H1 (cell line): ENCODE results near the gene IKZF1. TPM values are rescaled to one million over a fixed set of nuclear protein-coding genes. Genes with fewer than 3 reads are reported as not detected.

Experiments used
- CTCF ChIA-PET: fragments of 300-600 bp; sonication (Branson Sonifier 250); formaldehyde crosslinking; loops from one replicate; lab custom pipeline; 2021; ENCODE audit not compliant: partially characterized antibody; lab: Charles Lee
- POLR2A ChIA-PET: fragments of 300-600 bp; sonication (Branson Sonifier 250); formaldehyde crosslinking; loops from one replicate; lab custom pipeline; 2021; ENCODE audit warnings: inconsistent platforms; ENCODE audit not compliant: partially characterized antibody; lab: Charles Lee
- DNase-seq, 2 experiments: peaks; one replicate each; pipeline versions ENCODE4 v3.0.0 to v3.0.0-alpha.2; 2010 to 2022; ENCODE audit warnings: low spot score in 2 of 2, low read depth in 1 of 2, mixed read lengths in 1 of 2
- FAIRE-seq: peaks from 2 replicates; lab custom pipeline; 2011; peaks lifted over from hg19 to GRCh38; lab: Jason Lieb, UNC
- H2AFZ ChIP-seq: 2 replicates; pipeline ENCODE4 v1.8.1; 2012; ENCODE audit warnings: low read length, inconsistent platforms
- H2AK5ac ChIP-seq: 2 replicates; pipeline ENCODE4 v1.6.1; 2013; ENCODE audit warnings: low read depth, low read length
- H2BK120ac ChIP-seq: replicated peaks from 2 replicates; pipeline ENCODE3; 2013; ENCODE audit warnings: low read depth, low read length, inconsistent platforms
- H2BK12ac ChIP-seq: 2 replicates; pipeline ENCODE4 v1.6.1; 2013; ENCODE audit warnings: low read depth, low read length
- H2BK15ac ChIP-seq: 2 replicates; pipeline ENCODE4 v1.6.1; 2013; ENCODE audit warnings: low read length
- H2BK20ac ChIP-seq: 2 replicates; pipeline ENCODE4 v1.6.1; 2013; ENCODE audit warnings: low read length
- H2BK5ac ChIP-seq: 2 replicates; pipeline ENCODE4 v1.6.1; 2013; ENCODE audit warnings: low read depth, low read length
- H3K14ac ChIP-seq: 2 replicates; pipeline ENCODE4 v1.6.1; 2013; ENCODE audit warnings: inconsistent platforms; ENCODE audit not compliant: insufficient read length
- H3K18ac ChIP-seq: 2 replicates; pipeline ENCODE4 v1.6.1; 2013; ENCODE audit warnings: low read length; ENCODE audit errors: extremely low read depth
- H3K23ac ChIP-seq: 2 replicates; pipeline ENCODE4 v1.6.1; 2013; ENCODE audit warnings: inconsistent platforms; ENCODE audit not compliant: insufficient read length
- H3K23me2 ChIP-seq: 2 replicates; pipeline ENCODE4 v1.6.1; 2013; ENCODE audit warnings: low read depth, low read length
- H3K27ac ChIP-seq: 2 replicates; pipeline ENCODE4 v1.6.1; 2011; ENCODE audit warnings: low read depth, low read length, inconsistent platforms
- H3K27me3 ChIP-seq, 4 experiments: replicated peaks in 1 of 4; 1 replicate in 1 of 4; 2 replicates in 3 of 4; pipeline versions ENCODE4 v1.6.1 to v1.8.1; 2011 to 2013; ENCODE audit warnings: low read length in 3 of 4, mild to moderate bottlenecking in 3 of 4, inconsistent platforms in 2 of 4, mixed read lengths in 2 of 4, moderate library complexity in 1 of 4; ENCODE audit not compliant: control insufficient read depth in 3 of 4, insufficient read depth in 3 of 4; ENCODE audit errors: extremely low read depth in 1 of 4
- H3K36me3 ChIP-seq, 4 experiments: 2 replicates each; pipeline versions ENCODE4 v1.6.1 to v1.8.1; 2011 to 2013; ENCODE audit warnings: mild to moderate bottlenecking in 4 of 4, low read length in 3 of 4, moderate library complexity in 2 of 4, control low read depth in 1 of 4, inconsistent platforms in 1 of 4; ENCODE audit not compliant: insufficient read depth in 4 of 4, control insufficient read depth in 2 of 4
- H3K4ac ChIP-seq: replicated peaks from 2 replicates; pipeline ENCODE3; 2013; ENCODE audit warnings: low read length, low read depth, mixed read lengths, inconsistent platforms; ENCODE audit not compliant: insufficient read length
- H3K4me1 ChIP-seq, 4 experiments: replicated peaks in 1 of 4; 1 replicate in 1 of 4; 2 replicates in 3 of 4; pipeline versions ENCODE4 v1.6.1 to v1.8.1; 2011 to 2013; ENCODE audit warnings: low read length in 3 of 4, inconsistent platforms in 2 of 4, mixed read lengths in 1 of 4; ENCODE audit not compliant: insufficient read depth in 4 of 4, control insufficient read depth in 3 of 4
- H3K4me2 ChIP-seq, 2 experiments: 2 replicates each; pipeline versions ENCODE4 v1.6.1 to v1.8.1; 2011 to 2013; ENCODE audit warnings: low read depth in 2 of 2, low read length in 2 of 2, control low read depth in 1 of 2, inconsistent platforms in 1 of 2, mild to moderate bottlenecking in 1 of 2; ENCODE audit not compliant: insufficient read depth in 1 of 2
- H3K4me3 ChIP-seq, 4 experiments: fragments of 200-600, 300-600 bp in 1 of 4; sonication (generic), shearing (Covaris generic), sonication (Bioruptor Twin) in 1 of 4; 2 replicates each; pipeline versions ENCODE4 v1.5.1 to v1.8.1; 2011 to 2016; ENCODE audit warnings: low read length in 4 of 4, low read depth in 3 of 4, control low read depth in 2 of 4, inconsistent platforms in 2 of 4, mild to moderate bottlenecking in 2 of 4, mixed read lengths in 1 of 4, moderate library complexity in 1 of 4; ENCODE audit not compliant: insufficient read depth in 2 of 4; ENCODE audit errors: extremely low read depth in 1 of 4
- H3K56ac ChIP-seq: replicated peaks from 2 replicates; pipeline ENCODE3; 2013; ENCODE audit warnings: low read depth, mild to moderate bottlenecking, mixed read lengths, low read length, inconsistent platforms; ENCODE audit not compliant: insufficient read length
- H3K79me1 ChIP-seq: 2 replicates; pipeline ENCODE4 v1.6.1; 2013; ENCODE audit warnings: low read depth, low read length, control low read depth
- H3K79me2 ChIP-seq, 2 experiments: 2 replicates each; pipeline versions ENCODE4 v1.6.1 to v1.8.1; 2012 to 2013; ENCODE audit warnings: low read length in 2 of 2, mild to moderate bottlenecking in 2 of 2, inconsistent platforms in 1 of 2; ENCODE audit not compliant: insufficient read depth in 2 of 2, control insufficient read depth in 1 of 2
- H3K9ac ChIP-seq, 4 experiments: replicated peaks in 1 of 4; 1 replicate in 1 of 4; 2 replicates in 3 of 4; pipeline versions ENCODE4 v1.6.1 to v1.8.1; 2011 to 2013; ENCODE audit warnings: low read depth in 3 of 4, low read length in 3 of 4, control low read depth in 2 of 4, mild to moderate bottlenecking in 2 of 4, moderate library complexity in 2 of 4, inconsistent platforms in 1 of 4; ENCODE audit errors: extremely low read depth in 1 of 4
- H3K9me3 ChIP-seq, 2 experiments: 2 replicates each; pipeline versions ENCODE4 v1.6.1 to v1.8.1; 2012 to 2013; ENCODE audit warnings: mild to moderate bottlenecking in 2 of 2, moderate library complexity in 2 of 2, control low read depth in 1 of 2, inconsistent platforms in 1 of 2, low read depth in 1 of 2, low read length in 1 of 2, mixed read lengths in 1 of 2; ENCODE audit not compliant: insufficient read depth in 2 of 2
- H4K20me1 ChIP-seq, 2 experiments: replicated peaks in 1 of 2; 2 replicates each; pipeline versions ENCODE3 to v1.8.1; 2011 to 2013; ENCODE audit warnings: inconsistent platforms in 2 of 2, low read length in 2 of 2, mild to moderate bottlenecking in 1 of 2; ENCODE audit not compliant: insufficient read depth in 2 of 2, control insufficient read depth in 1 of 2
- H4K5ac ChIP-seq: 2 replicates; pipeline ENCODE4 v1.6.1; 2013; ENCODE audit warnings: low read length, low read depth, mixed read lengths, inconsistent platforms; ENCODE audit not compliant: insufficient read length
- H4K8ac ChIP-seq: 2 replicates; pipeline ENCODE4 v1.8.0; 2013; ENCODE audit warnings: mild to moderate bottlenecking, moderate library complexity, low read length, inconsistent platforms; ENCODE audit not compliant: insufficient read depth; ENCODE audit errors: extremely low read depth
- H4K91ac ChIP-seq: replicated peaks from 2 replicates; pipeline ENCODE3; 2013; ENCODE audit warnings: low read length, mixed read lengths, inconsistent platforms; ENCODE audit not compliant: insufficient read length
- CBX8 ChIP-seq: fragments of 300-800, 300-1000 bp; sonication (generic); IDR thresholded peaks from 2 replicates; pipeline ENCODE4 v1.7.1; 2016; ENCODE audit warnings: low read depth, low read length, borderline replicate concordance
- EP300 ChIP-seq, 2 experiments: IDR thresholded peaks; 1 replicate in 1 of 2; 2 replicates in 1 of 2; pipeline ENCODE4 v1.6.1; 2011 to 2012; ENCODE audit warnings: low read depth in 2 of 2, low read length in 2 of 2, mild to moderate bottlenecking in 2 of 2, borderline replicate concordance in 1 of 2, inconsistent platforms in 1 of 2, moderate library complexity in 1 of 2
- RXRA ChIP-seq: IDR thresholded peaks from 2 replicates; pipeline ENCODE4 v1.6.1; 2011; ENCODE audit warnings: low read depth, mild to moderate bottlenecking, low read length, moderate library complexity; ENCODE audit not compliant: insufficient read depth
- SP1 ChIP-seq: IDR thresholded peaks from 2 replicates; pipeline ENCODE4 v1.6.1; 2011; ENCODE audit warnings: low read depth, low read length
- WGBS, 2 experiments: shearing (Covaris generic) in 1 of 2; methylation state at CpG; one replicate each; pipeline versions ENCODE4 v1.1.6 to v1.1.7; 2013 to 2015; ENCODE audit warnings: low lambda C conversion rate in 2 of 2, mixed read lengths in 2 of 2, inconsistent platforms in 1 of 2, low coverage in 1 of 2, missing lambda C conversion rate in 1 of 2; ENCODE audit not compliant: insufficient replicate concordance in 2 of 2, insufficient coverage in 1 of 2, insufficient read length in 1 of 2; ENCODE audit errors: extremely low coverage in 1 of 2, missing lambda C conversion rate in 1 of 2; 5-methylcytosine and 5-hydroxymethylcytosine counted together
- polyA plus RNA-seq, 7 experiments: library from polyadenylated mRNA; depleted of rRNA in 3 of 7; stranded (reverse) in 5 of 7; unstranded in 2 of 7; fragments of >200 nt in 5 of 7; fragments of 200-250 nt in 2 of 7; gene quantifications; 1 replicate in 5 of 7; 2 replicates in 1 of 7; 4 replicates in 1 of 7; pipeline versions ENCODE4 v1.2.1 to v1.2.3, GENCODE V29; 2011 to 2013; ENCODE audit warnings: missing spikeins in 2 of 7, mixed read lengths in 2 of 7
- total RNA-seq: library from RNA; stranded (reverse); fragmentation: NEBNext Ultra II Directional; extraction: Animal tissue kit (Norgen Biotek cat#: 25700); gene quantifications from 2 replicates; pipeline ENCODE4 v1.2.1, GENCODE V29; 2021

Gene IKZF1
- total and polyA plus RNA-seq, 2 of the 8 experiments (the other 6 are each of a cell fraction or from before 2014, with no cell fraction given) = 0.74 to 1.5 TPM

DNA sequence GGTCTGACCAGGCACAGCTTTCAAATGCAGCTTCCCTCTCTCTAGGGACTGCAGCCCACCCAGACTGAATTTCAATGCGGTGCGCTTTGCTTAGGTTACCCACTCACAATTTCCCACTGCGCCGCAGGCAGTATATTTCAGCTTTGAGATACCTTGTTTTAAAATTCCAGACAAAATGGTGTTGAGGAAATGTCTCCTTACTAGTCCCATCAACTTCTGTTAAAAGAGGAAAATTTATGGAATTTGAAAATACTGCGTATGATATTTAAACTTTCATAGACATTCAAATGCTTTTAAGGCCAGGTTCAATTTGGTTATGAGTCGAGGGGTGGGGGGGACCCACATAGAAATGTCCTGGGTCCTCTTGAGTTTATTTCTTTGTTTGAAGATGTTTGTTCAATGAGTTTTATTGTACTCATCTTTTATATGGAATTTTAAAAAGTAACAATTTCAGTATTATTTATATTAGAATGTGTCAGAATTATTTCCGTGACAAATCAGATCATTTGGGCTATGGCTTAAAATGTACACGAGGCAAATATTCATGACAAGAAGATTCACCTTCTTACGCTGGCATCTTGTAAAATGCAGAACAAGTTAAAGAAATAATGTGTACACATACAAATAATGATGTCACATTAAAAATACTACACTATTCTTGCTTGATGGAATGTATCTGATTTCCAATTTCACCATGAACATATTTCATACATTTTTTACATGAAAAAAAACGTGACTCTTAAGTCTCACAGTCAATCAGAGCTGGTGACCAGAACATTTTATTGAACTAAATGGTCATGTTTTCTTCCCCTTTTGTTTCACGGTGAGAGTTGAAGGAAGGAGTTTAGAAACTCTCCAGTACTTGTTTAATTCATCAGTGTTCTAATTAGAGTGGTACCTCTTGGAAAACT lies 1.3 kb downstream of the IKZF1 start:
- no peaks in the 10 kb centered on the region for H4K20me1 ChIP-seq
- H4K5ac ChIP-seq = no peak overlapping the region
- ChIA-PET CTCF (interaction anchor here (1.3 to 2.7 kb wide), 3 partner anchors 33 to 112 kb away, joined by 3 to 7 read pairs (median 3); no protein-coding TSS in a partner anchor), POLR2A (interaction anchor here (1.3 to 1.7 kb wide), 2 partner anchors 10 to 111 kb away, joined by 3 read pairs; no protein-coding TSS in a partner anchor)
- no peak overlapping the region for H2BK12ac ChIP-seq
- no peak overlapping the region for H3K56ac ChIP-seq
- no peak overlapping the region for H3K9ac ChIP-seq
- no peaks in the 10 kb centered on the region for H3K79me1 ChIP-seq
- no peak overlapping the region for H2AK5ac ChIP-seq
- no peak for TF ChIP-seq SP1
- no peak for TF ChIP-seq RXRA
- TF ChIP-seq CBX8 = no peak
- no peak for TF ChIP-seq EP300 (IDR thresholded peaks at IDR 0.05; ENCODE audit: borderline replicate concordance in 1 of 2, low read depth in 2 of 2, low read length in 2 of 2)
- peaks cover 0 to 4% of the 10 kb centered on the region in 2 experiments; a peak in 2 of 4 replicates for H3K9me3 ChIP-seq
- no peak overlapping the region for H3K14ac ChIP-seq
- WGBS, 2 experiments = 83% methylated on average over 11 of the region's 11 CpGs; no CpG with 5 or more reads in 1 of the 2 experiments
- H3K4me1 ChIP-seq = peaks cover 0 to 14% (median 6%) of the 10 kb centered on the region in 4 experiments; a peak in 6 of 7 replicates
- no peak overlapping the region for H3K23ac ChIP-seq
- no peak overlapping the region for H2BK120ac ChIP-seq
- H4K8ac ChIP-seq = no peak overlapping the region
- H2BK20ac ChIP-seq = no peak overlapping the region
- H3K4ac ChIP-seq = no peak overlapping the region
- H2BK5ac ChIP-seq = no peak overlapping the region
- H3K27me3 ChIP-seq = peaks cover 16 to 41% (median 35%) of the 10 kb centered on the region in 4 experiments
- H3K79me2 ChIP-seq = no peaks in the 10 kb centered on the region
- no peak overlapping the region for H4K91ac ChIP-seq
- no peak for DNase-seq
- no peak overlapping the region for H3K18ac ChIP-seq
- H3K23me2 ChIP-seq = peaks cover 11% of the 10 kb centered on the region
- H3K36me3 ChIP-seq = no peaks in the 10 kb centered on the region
- peak overlapping the region in 1 of 2 experiments; percentile 69; a peak in 1 of 4 replicates for H3K4me2 ChIP-seq
- H3K27ac ChIP-seq = no peak overlapping the region
- no peak overlapping the region for H2BK15ac ChIP-seq
- H2AFZ ChIP-seq = no peak overlapping the region
- FAIRE-seq = no peak
- H3K4me3 ChIP-seq = no peak overlapping the region
